HG03108 (cell line): Measurements from ENCODE around the gene CBX5.
"Not testable (repeated sequence)": the region's sequence is repeated elsewhere in the genome, so short reads cannot be mapped to it uniquely, and the experiment has no call there.

Experiments used
- ATAC-seq: cut with Tn5 transposase; IDR thresholded peaks from one replicate; pipeline ENCODE4 v1.9.1; 2021; ENCODE audit warnings: moderate library complexity; ENCODE audit not compliant: unreplicated experiment

CBX5 gene

GRCh38 chr12:54272214-54272613 lies 7.7 kb downstream of the CBX5 start:
- ATAC-seq, result no peak

GRCh38 chr12:54270345-54270744 lies 9.6 kb downstream of the CBX5 start:
- ATAC-seq, result no peak

GRCh38 chr12:54266852-54267251 lies 13.1 kb downstream of the CBX5 start:
- no peak for ATAC-seq

GRCh38 chr12:54265364-54265812 lies 14.5 kb downstream of the CBX5 start:
- ATAC-seq, result no peak

GRCh38 chr12:54262403-54262925 lies 17.5 kb downstream of the CBX5 start:
- ATAC-seq, result no peak

GRCh38 chr12:54261815-54262402 lies 18.0 kb downstream of the CBX5 start:
- ATAC-seq, result no peak

GRCh38 chr12:54259194-54260011 lies 20.5 kb downstream of the CBX5 start:
- ATAC-seq, result peak; percentile 91

- ATAC-seq, result no peak
Measured at GRCh38 chr12:54258201-54258681, 21.7 kb downstream of the CBX5 start.

GRCh38 chr12:54257332-54257731 lies 22.6 kb downstream of the CBX5 start:
- no peak for ATAC-seq

- no peak for ATAC-seq
Measured at GRCh38 chr12:54253240-54253639, 26.7 kb downstream of the CBX5 start.

- ATAC-seq, result no peak
Measured at GRCh38 chr12:54251667-54252284, 28.1 kb downstream of the CBX5 start.

GRCh38 chr12:54249489-54249888 lies 30.4 kb downstream of the CBX5 start:
- no peak for ATAC-seq

GRCh38 chr12:54246011-54246641 lies 33.8 kb downstream of the CBX5 start:
- no peak for ATAC-seq

- ATAC-seq, result no peak
Measured at GRCh38 chr12:54240971-54241588, 38.8 kb downstream of the CBX5 start.

- ATAC-seq, result no peak
Measured at GRCh38 chr12:54240129-54240528, 39.8 kb downstream of the CBX5 start.

- no peak for ATAC-seq
Measured at GRCh38 chr12:54239620-54240019, 40.3 kb downstream of the CBX5 start.

GRCh38 chr12:54238531-54238930 lies 41.4 kb downstream of the CBX5 start:
- ATAC-seq, result no peak

- no peak for ATAC-seq
Measured at GRCh38 chr12:54232790-54233189, 47.1 kb downstream of the CBX5 start.

GRCh38 chr12:54231269-54231668 lies 48.7 kb downstream of the CBX5 start:
- ATAC-seq, result not testable (repeated sequence)

GRCh38 chr12:54230555-54230954 lies 49.4 kb downstream of the CBX5 start:
- no peak for ATAC-seq
